GM23248 (cell line): ENCODE measurements around the gene WNT2.

Experiments
- EZH2 ChIP-seq: fragments of 200-600 bp; sonication (generic); IDR thresholded peaks from 2 replicates; pipeline ENCODE4 v1.6.1; 2018; ENCODE audit warnings: antibody characterized with exemption, mild to moderate bottlenecking; ENCODE audit not compliant: insufficient read depth, poor library complexity, severe bottlenecking
- EZH2phosphoT487 ChIP-seq: fragments of 200-600 bp; sonication (generic); IDR thresholded peaks from 2 replicates; pipeline ENCODE4 v1.6.1; 2018; ENCODE audit warnings: antibody characterized with exemption, moderate library complexity, mild to moderate bottlenecking, low read depth; ENCODE audit not compliant: insufficient read depth

GRCh38 chr7:117279203-117279602 lies 43.7 kb downstream of the WNT2 start:
- TF ChIP-seq EZH2phosphoT487 (no peak), EZH2 (no peak)
